GOT3 (cell line): ENCODE data around the gene RORB.
"Not testable (repeated sequence)": the region's sequence is repeated elsewhere in the genome, so short reads cannot be mapped to it uniquely, and the experiment has no call there.

Experiments
- DNase-seq: peaks from one replicate; lab custom pipeline; 2025; ENCODE audit warnings: mixed read lengths; lab: John Stamatoyannopoulos, UW

The RORB gene

GRCh38 chr9:74513221-74513620 is 16.1 kb downstream of the RORB start:
- no peak for DNase-seq

DNA sequence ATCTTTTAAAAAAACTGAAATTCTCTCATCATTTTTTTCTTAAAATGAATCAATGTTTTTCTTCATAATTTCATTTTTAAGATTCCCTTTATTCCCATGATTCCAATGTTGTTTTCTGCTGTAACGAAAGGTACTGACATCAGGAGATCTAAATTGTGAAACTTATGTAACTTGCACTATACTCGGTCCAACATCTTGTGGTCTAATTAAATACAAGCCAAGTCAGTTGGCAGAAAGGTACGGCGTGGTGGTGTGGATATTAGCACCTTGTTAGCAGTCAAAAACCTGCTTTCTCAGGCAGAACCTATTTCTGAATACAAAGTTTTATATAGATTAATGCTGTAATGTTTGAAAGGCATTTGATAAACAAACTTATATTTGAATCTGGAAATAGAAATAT is 20.1 kb downstream of the RORB start:
- DNase-seq = no peak

- DNase-seq = no peak
Measured at GRCh38 chr9:74519419-74519818, 22.3 kb downstream of the RORB start.

GRCh38 chr9:74521009-74521408 is 23.9 kb downstream of the RORB start:
- DNase-seq = no peak

DNA sequence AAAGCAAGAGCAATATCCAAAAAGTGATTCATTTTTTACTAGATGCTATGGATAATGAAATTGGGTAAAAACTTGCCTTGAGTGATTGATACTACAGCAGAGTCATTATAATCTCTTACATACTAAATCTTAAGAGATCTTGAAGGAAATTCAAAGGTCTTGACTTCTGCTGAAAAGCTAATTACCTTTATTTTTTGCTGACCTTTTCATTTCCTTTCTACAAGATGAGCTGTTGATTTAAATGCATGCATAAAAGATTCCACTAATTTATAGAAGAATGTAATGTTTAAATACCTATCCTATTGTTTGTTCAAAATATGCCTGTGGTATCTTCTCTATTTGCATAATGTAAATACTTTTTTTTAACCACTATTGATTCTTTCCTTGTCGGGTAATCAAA is 27.2 kb downstream of the RORB start:
- DNase-seq = no peak

GRCh38 chr9:74526215-74526614 is 29.1 kb downstream of the RORB start:
- no peak for DNase-seq

- no peak for DNase-seq
Measured at GRCh38 chr9:74527718-74528117, 30.6 kb downstream of the RORB start.

DNA sequence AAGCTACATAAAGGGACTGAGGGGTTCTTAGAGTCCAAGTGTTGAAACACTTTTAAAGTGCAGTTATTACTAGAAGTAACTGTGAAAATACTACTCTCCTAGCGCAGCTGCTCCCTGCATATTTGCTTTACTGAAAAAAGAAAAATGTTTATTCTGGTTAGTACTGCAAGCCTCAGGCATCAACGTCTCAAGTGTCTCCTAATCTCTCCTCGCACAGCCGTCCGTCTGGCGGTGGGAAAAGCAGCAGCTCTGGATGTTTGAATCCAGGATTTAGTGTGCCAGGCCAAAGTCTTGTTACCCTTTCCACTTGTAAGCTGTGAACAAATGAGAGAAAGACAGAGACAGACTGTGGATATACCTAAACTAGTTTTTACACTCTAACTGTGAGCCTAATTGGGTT is 31.1 kb downstream of the RORB start:
- no peak for DNase-seq

- not testable (repeated sequence) for DNase-seq
Measured at GRCh38 chr9:74530458-74530857, 33.3 kb downstream of the RORB start.

DNA sequence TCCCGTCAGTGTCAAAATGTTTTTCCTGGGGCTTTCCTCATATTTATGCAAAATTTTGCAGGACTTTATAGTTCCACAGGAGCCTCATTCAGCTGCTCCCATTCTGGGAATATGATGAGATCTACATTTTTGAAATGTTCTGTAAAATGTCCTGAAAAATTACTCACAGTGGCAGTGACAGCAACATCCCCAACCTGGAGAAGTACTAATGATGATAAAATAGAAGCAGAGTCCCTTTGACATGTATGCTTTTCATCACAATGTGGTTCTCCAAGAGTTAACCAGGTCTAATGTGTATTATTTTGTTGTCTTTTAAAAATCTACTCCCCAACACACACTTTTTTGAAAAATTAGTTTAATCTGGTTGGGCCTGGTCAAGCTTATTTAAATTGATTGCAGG is 36.1 kb downstream of the RORB start:
- DNase-seq = no peak

DNA sequence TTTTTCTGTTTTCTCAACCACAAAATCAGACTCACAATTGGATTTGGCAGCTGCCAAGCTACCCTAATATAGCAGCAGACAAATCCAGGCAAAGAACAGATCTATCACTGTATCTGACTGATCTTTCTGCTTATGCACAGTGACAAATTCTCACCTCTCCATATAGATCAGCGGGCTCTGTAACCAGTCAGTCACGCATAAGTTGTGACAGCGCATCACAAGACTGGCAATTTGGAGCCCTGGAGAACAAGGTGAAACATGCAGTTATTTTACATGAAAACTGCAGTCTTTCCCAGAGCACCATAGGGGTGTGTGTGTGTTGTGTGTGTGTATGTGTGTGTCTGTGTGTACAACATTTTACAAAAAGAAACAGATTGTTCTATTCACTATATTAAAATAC is 37.7 kb downstream of the RORB start:
- DNase-seq = no peak

DNA sequence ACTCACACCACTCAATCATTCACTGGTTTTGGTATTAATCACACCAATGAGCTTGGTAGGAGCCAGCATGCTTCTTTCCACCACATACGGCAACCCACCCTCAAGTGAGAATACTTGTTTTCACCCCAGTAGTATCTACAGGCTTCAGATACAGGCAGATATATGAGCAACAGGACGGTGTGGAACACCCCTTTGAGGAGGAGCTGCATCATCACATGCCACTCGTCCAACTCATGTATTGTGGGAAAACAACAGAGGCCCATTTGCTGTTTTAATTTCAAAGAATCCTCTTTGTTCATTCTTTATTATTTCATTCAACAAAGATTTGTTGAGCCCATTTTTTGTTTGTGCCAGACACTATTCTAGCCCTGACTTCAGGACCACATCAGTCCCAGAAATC is 46.0 kb downstream of the RORB start:
- DNase-seq = no peak

DNA sequence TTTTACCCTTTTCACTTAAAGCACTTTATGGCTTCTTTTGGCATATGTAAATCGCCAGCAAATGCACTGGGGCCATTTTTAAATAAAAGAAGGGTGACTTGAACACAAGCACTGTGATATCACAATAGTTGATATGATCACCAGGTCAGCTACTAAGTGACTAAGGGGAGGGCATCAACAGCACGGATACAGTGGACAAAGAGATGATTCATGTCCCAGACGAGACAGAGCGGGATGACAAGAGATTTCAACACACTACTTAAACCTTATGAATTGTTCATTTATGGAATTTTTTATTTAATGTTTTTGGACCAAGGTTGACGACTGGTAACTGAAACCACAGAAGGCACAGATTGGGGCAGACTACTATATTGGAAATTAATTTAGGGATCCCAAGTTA is 54.1 kb downstream of the RORB start:
- DNase-seq = no peak

GRCh38 chr9:74554751-74555419 is 57.8 kb downstream of the RORB start:
- DNase-seq = no peak

DNA sequence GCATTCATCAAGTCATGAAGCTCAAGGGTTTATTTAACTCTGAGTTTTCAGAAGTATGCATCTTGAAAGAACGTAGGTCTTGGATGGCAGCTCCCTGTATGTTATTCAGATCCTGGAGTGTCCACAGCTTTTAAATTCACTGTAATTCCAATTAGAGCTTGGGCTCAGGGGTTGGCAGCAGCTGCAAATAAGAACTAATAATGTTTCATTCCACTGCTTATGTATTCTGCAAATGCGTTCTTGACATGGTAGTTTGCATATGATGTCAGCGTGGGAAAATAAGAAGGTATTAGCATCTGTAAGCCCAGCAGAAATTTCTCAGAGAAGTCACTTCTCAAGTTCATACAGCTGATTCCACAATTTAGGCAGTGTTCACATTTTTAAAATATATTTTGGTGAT is 58.4 kb downstream of the RORB start:
- no peak for DNase-seq

GRCh38 chr9:74556685-74557084 is 59.5 kb downstream of the RORB start:
- DNase-seq = no peak

- DNase-seq = no peak
Measured at GRCh38 chr9:74557571-74557970, 60.4 kb downstream of the RORB start.

DNA sequence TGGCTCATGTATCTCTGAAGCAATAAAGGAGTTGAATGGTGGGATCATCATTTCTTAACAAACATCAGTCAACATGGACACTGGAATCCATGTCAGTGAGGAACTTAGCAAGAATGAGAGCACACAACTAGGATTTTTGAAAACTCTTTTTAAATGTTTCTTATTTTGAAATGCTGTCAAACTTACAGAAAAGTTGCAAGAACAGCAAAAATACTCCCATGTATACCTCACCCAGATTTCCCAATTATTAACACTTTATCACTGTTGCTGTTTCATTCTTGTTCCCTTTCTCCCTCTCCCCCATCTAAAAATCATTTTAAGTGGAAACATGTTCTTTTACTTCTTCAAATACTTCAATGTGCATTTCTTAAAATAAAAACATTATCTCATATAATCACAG is 65.5 kb downstream of the RORB start:
- no peak for DNase-seq

DNA sequence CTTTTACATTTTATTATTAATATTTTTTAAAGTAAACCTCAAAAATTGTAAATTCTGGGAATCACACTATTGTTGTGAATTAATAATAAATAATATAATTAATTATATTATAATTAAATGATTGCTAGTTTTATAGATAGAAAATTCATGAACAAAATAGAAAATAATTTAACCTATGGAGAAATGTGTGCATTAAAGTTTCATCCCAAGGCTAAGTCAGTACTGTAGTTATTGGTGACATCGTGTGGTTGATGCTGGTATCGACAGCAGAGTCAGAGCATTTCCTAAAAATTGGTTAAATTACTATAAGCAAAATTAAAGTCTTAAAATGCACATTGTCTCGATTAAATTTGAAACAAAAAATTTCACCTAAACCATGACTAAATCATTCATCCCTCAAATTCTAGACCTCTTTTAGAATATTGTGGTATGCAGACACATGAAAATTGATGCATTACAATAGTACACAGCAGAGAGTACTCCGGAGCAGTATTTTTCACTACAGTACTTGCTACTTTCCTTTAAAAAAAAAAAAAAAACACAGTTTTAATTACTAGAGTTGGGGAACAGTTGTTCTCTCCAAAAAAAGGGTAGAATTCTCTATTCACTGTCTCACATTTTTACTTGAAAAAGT is 73.9 kb downstream of the RORB start:
- DNase-seq = no peak

DNA sequence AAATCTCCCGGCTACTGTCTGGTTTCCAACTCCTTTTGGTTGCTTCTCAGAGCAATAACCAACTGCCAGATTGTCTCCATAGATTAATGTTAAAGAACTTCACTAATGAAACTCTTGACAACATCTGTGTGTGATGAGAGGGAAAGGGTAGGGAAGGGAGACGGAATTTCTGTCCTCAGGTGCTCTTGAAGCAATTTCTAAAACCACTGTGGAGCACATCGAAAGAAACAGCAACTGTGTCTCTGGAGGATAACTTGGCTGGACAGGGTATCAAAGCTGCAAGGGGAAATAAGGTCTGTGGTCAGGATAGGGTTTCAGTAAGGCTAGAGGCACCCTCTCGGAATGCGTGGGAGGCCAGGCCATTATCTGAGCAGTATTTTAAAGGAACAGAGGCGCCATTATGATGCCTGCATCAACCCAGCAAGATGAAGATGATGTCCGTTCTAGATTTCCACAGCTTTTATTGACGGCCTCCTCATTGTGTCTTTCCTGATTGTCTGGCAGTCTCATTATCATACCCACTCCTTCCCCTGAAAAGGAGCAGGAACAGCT is 76.6 kb downstream of the RORB start:
- DNase-seq = no peak

GRCh38 chr9:74576176-74576575 is 79.0 kb downstream of the RORB start:
- DNase-seq = no peak

DNA sequence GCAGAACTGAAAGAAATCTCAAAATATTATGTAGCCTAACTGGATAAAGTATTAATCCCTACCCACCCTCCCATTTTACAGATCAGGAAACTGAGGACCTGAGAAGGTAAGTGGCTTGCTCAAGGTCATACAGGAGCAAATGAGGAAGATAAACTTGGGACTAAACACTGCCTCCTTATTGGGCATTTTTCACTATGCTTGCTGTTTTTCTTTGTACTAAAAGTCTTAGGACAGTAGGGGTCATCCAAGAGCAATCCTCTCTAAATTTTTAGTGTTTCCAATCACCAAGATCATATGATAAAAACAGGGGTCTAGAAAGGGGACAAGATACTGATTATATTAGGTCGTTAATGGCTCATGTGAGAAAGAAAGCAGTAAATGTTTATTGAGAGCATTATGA is 80.8 kb downstream of the RORB start:
- DNase-seq = no peak

- no peak for DNase-seq
Measured at GRCh38 chr9:74589576-74589975, 92.4 kb downstream of the RORB start.

- no peak for DNase-seq
Measured at GRCh38 chr9:74595286-74595685, 98.2 kb downstream of the RORB start.
